ENCODE data around the gene NAT9.

- no peak for TF ChIP-seq POLR2A (IDR thresholded peaks at IDR 0.05)
- TF ChIP-seq CTCF (IDR thresholded peaks at IDR 0.05) = no peak
Measured at GRCh38 chr17:74773414-74773813, 2.7 kb downstream of the NAT9 start.
